NOMO-1 (cell line): Measurements from ENCODE around the gene TRMT10C.
"Not testable (repeated sequence)": the region's sequence is repeated elsewhere in the genome, so short reads cannot be mapped to it uniquely, and the experiment has no call there.

Source experiments
- DNase-seq, 2 experiments: peaks; one replicate each; lab custom pipeline; 2025; ENCODE audit not compliant: unreplicated experiment in 2 of 2; lab: John Stamatoyannopoulos, UW

The TRMT10C gene

DNA sequence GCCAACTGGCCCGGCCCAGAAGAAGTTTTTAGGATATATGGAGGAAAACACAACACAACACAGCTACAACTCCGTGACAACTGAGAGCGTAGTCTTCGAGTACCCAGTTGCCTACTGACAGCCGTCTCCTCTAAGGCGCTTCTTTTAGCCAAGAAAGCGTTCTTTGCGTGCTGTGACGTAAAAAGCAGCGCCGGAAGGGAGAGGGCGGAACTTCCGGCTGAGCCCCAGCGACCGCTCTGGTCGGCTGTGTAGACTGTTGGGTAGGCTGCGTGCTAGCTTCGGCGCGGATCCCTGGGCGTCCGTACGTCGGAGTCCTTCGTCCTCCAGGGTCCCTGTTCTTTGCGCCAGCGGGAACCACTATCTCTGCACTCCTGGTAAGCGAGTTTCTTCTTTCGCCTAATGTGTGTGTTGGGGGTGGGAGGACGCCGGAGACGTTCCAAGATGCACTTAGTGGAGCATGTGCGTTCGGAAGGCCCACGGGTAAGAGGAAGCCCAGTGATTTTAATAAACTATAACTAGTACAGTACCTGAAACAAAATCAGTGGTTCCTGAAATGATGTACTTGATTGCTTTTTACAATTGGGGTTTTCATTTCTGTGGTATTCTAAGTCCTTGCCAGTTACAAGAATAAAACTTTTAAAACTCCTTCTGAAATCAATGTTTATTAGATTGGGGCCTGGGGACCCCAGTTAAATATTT is at the start of gene TRMT10C:
TRMT10C (plus strand) TSS at position 239 of the 699 bp plus-strand sequence. CDS start 2,914 bp downstream, outside the sequence.
- DNase-seq: peak; percentile 87 to 90

GRCh38 chr3:101512396-101512645 is 49.3 kb upstream of the TRMT10C start:
- DNase-seq: no peak

GRCh38 chr3:101512646-101513418 is 48.8 kb upstream of the TRMT10C start, which contains the start of gene SENP7:
TSS of gene SENP7 (minus strand) at chr3:101513212. CDS start at chr3:101513130, 82 bp downstream.
- peak; percentile 73 to 81 for DNase-seq

DNA sequence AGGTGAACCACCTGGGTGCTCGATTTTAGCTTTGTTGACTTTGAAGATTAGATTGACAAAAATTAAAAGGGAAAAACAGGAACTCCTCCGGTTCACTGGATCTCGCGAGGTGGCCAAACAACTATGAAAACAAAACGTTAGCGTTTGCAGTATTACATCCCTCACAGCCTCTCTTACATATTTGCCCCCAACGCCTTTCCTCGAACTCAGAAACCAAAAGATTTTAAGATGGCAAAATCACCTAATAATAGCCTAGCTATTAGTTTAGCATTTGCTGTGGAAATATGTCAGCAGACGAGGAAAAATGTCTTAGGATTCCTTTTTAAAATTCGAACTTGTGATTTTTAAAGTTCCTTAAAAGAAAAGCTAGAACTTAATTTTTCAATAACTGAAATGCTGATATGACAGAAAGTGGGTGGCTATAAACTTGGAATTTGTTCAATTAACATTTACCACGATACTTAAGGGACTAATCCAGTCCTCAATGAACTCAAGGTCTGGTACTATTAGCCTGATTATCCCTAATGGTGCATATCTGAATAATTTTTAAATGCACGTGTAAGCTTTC is 48.2 kb upstream of the TRMT10C start:
- DNase-seq: peak; percentile 73 to 81

DNA sequence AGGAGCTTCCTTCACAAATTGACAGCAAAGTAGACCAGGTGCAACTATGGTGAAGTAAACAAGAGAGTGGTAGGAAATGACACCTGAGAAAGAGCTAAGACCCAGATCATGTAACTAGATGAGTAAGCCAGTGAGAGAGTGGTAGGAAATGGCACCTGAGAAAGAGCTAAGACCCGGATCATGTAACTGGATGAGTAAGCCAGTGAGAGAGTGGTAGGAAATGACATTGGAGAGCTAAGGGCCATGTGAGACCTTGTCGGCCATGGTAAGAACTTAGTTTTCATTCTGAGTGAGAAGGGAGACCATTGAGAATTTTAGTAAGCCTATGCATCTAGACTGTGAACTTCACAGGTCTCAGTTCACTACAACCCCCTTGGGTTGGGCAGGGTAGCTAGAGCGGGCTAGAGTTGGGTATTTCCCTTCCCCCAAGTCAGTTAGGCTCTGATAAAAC is 43.2 kb upstream of the TRMT10C start:
- DNase-seq: no peak

GRCh38 chr3:101519685-101520365 is 41.8 kb upstream of the TRMT10C start:
- DNase-seq: no peak

DNA sequence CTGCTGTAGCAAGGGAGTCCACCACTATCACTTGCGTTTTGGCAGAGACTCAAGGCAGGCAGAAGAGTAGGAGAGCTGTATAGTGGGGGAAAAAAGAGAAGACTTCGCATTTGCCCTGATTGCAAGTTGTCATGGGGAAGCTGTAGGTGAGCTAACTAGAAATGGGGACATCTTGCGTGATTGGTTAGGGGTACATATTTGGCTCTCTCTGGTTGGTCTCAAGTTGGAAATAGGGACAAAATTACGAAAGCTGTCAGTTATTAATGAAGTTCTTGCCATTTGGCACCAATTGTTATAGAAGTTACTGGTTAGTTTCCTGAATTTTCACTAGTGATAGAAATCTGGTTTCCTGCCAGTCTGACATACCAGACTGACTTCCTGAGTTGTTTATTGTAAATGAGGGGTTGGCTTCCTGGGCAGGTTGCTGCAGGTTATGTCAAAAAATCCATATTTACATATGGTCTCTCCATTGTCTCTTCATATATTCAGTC is 40.4 kb upstream of the TRMT10C start:
- DNase-seq: no peak

DNA sequence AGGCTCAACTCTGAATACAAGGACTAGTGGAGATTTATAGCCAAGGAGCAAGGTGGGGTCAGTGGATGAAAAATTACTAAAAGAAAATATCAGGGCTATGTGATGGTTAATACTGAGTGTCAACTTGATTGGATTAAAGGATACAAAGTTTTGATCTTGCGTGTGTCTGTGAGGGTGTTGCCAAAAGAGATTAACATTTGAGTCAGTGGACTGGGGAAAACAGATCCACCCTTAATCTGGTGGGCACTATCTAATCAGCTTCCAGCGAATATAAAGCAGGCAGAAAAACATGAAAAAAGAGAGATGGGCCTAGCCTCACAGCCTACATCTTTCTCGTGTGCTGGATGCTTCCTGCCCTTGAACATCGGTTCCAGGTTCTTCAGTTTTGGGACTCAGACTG is 34.2 kb upstream of the TRMT10C start:
- DNase-seq: no peak

DNA sequence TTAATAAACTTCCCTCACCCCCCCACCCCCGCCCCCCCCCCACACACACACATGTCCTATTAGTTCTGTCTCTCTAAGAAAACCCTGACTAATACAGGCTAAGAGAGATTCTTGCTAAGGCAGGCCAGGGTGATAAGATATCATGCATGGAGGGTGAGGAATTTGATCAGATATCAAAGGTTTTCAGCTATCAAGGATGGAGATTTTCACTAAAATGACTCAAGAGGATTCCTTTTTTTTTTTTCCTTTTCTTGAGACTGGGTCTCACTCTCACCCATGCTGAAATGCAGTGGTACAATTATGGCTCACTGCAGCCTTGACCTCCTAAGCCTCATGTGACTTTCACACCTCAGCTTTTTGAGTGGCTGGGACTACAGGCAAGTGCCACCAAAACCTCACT is 33.8 kb upstream of the TRMT10C start:
- no peak for DNase-seq

GRCh38 chr3:101529816-101530685 is 31.6 kb upstream of the TRMT10C start:
- no peak for DNase-seq

DNA sequence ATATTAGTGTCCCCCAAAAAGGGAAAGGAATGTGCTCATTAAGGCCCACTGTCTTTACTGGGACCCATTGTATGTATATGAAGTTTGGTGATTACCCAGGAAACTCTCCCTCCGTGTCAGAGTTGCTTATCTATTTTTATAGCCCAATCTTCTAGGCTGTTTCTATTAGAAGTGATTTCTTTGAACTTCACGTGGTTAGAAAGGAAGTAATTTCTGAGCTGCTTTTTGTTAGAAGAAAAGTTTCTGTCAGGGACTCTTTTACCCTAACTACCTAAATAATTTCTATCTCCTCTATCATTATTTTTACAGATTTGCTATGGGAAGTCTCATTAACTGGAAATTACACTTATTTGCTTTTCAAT is 31.0 kb upstream of the TRMT10C start:
- DNase-seq: no peak

GRCh38 chr3:101531473-101532086 is 30.1 kb upstream of the TRMT10C start:
- DNase-seq: no peak

- DNase-seq: no peak
These were observed 28.7 kb upstream of the TRMT10C start for GRCh38 chr3:101532783-101533602.

DNA sequence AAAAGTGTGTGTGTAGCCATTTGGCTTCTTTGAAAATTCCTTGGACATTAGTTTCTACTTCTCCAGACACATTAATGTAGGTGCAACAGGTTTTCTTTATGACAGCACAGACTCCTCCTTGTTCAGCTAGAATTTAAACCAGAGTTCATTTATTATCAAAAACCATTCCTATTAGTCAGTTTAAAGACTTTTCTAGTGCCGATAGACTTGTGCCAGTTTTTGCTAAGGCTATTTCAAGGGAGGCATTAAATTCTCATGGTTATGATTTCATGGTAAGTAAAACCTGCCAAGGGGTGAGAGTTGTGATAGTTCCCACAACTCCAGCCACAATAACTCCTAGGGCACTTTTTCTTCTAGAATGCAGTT is 28.1 kb upstream of the TRMT10C start:
- DNase-seq: no peak

DNA sequence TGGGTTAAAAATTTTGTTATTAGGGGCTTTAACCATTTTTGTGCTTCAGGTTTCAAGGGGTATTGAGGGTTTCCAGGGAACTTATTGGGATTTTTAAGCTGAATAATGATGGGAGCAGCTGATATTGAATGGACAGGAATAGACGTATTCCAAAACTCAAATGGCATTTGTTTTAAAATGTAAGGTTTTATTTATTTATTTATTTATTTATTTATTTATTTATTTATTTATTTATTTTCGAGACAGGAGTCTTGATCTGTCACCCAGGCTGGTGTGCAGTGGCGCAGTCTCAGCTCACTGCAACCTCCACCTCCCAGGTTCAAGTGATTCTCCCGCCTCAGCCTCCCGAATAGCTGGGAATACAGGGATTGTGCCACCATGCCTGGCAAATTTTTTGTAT is 26.4 kb upstream of the TRMT10C start:
- DNase-seq: no peak

DNA sequence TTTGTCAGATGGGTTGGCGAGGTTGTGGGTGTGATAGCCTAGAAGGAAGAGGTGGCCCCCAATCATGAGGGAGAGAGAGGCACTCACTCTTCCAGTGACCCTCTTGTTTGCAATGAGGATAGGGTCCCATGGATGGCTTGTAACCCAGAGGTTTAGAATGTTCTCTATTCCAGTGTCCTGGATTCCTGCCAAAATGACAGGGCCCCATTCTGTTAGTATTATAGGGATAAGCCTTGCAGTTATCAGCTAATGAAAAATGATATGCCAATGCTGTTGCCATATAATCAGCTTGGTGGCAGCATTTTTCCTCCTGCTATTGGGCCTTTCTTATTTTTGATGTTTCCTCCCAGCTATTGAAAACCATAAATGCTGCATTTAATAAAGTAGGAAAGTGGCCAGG is 25.4 kb upstream of the TRMT10C start:
- DNase-seq: no peak

DNA sequence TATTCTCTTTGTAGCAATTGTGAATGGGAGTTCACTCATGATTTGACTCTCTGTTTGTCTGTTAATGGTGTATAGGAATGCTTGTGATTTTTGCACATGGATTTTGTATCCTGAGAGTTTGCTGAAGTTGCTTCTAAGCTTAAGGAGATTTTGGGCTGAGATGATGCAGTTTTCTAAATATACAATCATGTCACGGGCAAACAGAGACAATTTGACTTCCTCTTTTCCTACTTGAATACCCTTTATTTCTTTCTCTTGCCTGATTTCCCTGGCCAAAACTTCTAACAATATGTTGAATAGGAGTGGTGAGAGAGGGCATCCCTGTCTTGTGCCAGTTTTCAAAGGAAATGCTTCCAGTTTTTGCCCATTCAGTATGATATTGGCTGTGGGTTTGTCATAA is 24.7 kb upstream of the TRMT10C start:
- not testable (repeated sequence) for DNase-seq

DNA sequence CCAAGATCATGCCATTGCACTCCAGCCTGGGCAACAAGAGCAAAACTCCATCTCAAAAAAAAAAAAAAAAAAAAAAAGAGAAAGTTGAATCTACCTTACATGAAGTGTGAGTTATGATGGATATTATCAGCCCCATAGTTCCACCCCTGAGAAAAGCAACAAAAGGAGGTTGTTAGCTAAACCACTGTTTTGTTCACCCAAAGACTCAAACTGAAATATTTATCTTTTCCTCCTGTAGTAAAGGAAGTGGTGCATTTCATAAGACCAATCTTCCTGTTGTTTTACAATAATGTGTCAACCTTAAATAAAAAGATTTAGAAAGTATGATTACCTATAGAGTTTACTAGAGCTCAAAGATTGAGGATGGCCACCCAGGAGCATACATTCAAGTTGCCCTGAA is 18.7 kb upstream of the TRMT10C start:
- peak in 1 of 2 experiments; percentile 18 for DNase-seq

GRCh38 chr3:101544161-101544850 is 17.4 kb upstream of the TRMT10C start:
- no peak for DNase-seq
